GM12878 (cell line): ENCODE measurements around the gene ARHGEF16. TPM values are rescaled to one million over a fixed set of nuclear protein-coding genes. Genes with fewer than 3 reads are reported as not detected.

Source experiments
- ATAC-seq: fragments of 200-7000 bp; cut with Tn5 transposase; 3 replicates; pipeline ENCODE4 v1.9.1; 2020; ENCODE audit warnings: mild to moderate bottlenecking, moderate library complexity
- BruUV-seq: library from RNA; stranded (reverse); fragments of 400-500 nt; replicated peaks from 2 replicates; lab custom pipeline; 2021; lab: Mats Ljungman, UMichigan
- CTCF ChIA-PET: fragments of 300-600 bp; sonication (Branson Sonifier 250); formaldehyde crosslinking; extraction: SDS; loops from one replicate; lab custom pipeline; 2021; ENCODE audit warnings: inconsistent platforms; lab: Yijun Ruan, JAX
- POLR2A ChIA-PET: fragments of 350-600 bp; formaldehyde crosslinking; extraction: SDS; loops from one replicate; lab custom pipeline; 2021; ENCODE audit warnings: inconsistent platforms; lab: Charles Lee
- RAD21 ChIA-PET: fragments of 300-600 bp; sonication (Branson Sonifier 250); formaldehyde crosslinking; loops from one replicate; lab custom pipeline; 2023; ENCODE audit warnings: antibody characterized with exemption; ENCODE audit not compliant: unreplicated experiment; lab: Charles Lee
- SMC1A ChIA-PET: fragments of 300-600 bp; sonication (Branson Sonifier 250); formaldehyde crosslinking; loops from one replicate; lab custom pipeline; 2023; ENCODE audit not compliant: unreplicated experiment, uncharacterized antibody; lab: Charles Lee
- DNase-seq: peaks from one replicate; pipeline ENCODE4 v3.0.0-alpha.2; 2011; ENCODE audit warnings: low read depth, low spot score
- FAIRE-seq: peaks from 3 replicates; lab custom pipeline; 2011; peaks lifted over from hg19 to GRCh38; lab: Jason Lieb, UNC
- H2AFZ ChIP-seq: 2 replicates; pipeline ENCODE4 v1.6.0; 2011; ENCODE audit warnings: low read depth, low read length, control low read depth; ENCODE audit not compliant: control insufficient read depth
- H3K27ac ChIP-seq: 2 replicates; pipeline ENCODE4 v1.5.1; 2011; ENCODE audit warnings: control low read depth; ENCODE audit not compliant: control insufficient read depth, insufficient read depth
- H3K27me3 ChIP-seq, 2 experiments: replicated peaks in 1 of 2; 2 replicates each; pipeline versions ENCODE4 v1.6.0 to v1.6.1; 2011; ENCODE audit warnings: low read length in 1 of 2; ENCODE audit not compliant: control insufficient read depth in 2 of 2, insufficient read depth in 2 of 2
- H3K36me3 ChIP-seq, 2 experiments: 2 replicates each; pipeline ENCODE4 v1.5.1; 2011; ENCODE audit warnings: low read length in 1 of 2; ENCODE audit not compliant: control insufficient read depth in 2 of 2, insufficient read depth in 2 of 2
- H3K4me1 ChIP-seq: 2 replicates; pipeline ENCODE4 v1.6.1; 2011; ENCODE audit warnings: mild to moderate bottlenecking, low read length, moderate library complexity, mixed read lengths; ENCODE audit not compliant: control insufficient read depth, insufficient read depth
- H3K4me2 ChIP-seq: 2 replicates; pipeline ENCODE4 v1.6.0; 2011; ENCODE audit warnings: control low read depth; ENCODE audit not compliant: control insufficient read depth, insufficient read depth
- H3K4me3 ChIP-seq: fragments of 200-600 bp; sonication (generic); 2 replicates; pipeline ENCODE4 v1.5.1; 2016
- H3K79me2 ChIP-seq: 2 replicates; pipeline ENCODE4 v1.6.0; 2011; ENCODE audit warnings: low read length; ENCODE audit not compliant: control insufficient read depth, insufficient read depth
- H3K9ac ChIP-seq: 2 replicates; pipeline ENCODE4 v1.8.0; 2011; ENCODE audit warnings: low read length, control low read depth, mixed read lengths; ENCODE audit not compliant: control insufficient read depth, insufficient read depth
- H3K9me3 ChIP-seq: replicated peaks from 3 replicates; pipeline ENCODE4 v1.5.1; 2011; ENCODE audit warnings: mild to moderate bottlenecking, low read length; ENCODE audit not compliant: control insufficient read depth, insufficient read depth
- H4K20me1 ChIP-seq: 2 replicates; pipeline ENCODE4 v1.6.0; 2011; ENCODE audit not compliant: control insufficient read depth, insufficient read depth
- BHLHE40 ChIP-seq, 2 experiments: fragments of 450-650 bp in 1 of 2; IDR thresholded peaks; 2 replicates each; pipeline ENCODE4 v1.6.1; 2011 to 2017; ENCODE audit warnings: low read depth in 2 of 2, borderline replicate concordance in 1 of 2, improper control_type of control experiment in 1 of 2, low read length in 1 of 2, mild to moderate bottlenecking in 1 of 2
- CREB1 ChIP-seq: IDR thresholded peaks from 2 replicates; pipeline ENCODE4 v1.6.1; 2012; ENCODE audit warnings: low read depth, mild to moderate bottlenecking, inconsistent platforms
- FOXM1 ChIP-seq: IDR thresholded peaks from 2 replicates; pipeline ENCODE4 v1.6.1; 2012; ENCODE audit warnings: low read depth, mild to moderate bottlenecking, inconsistent platforms, low read length, moderate library complexity
- JUNB ChIP-seq: IDR thresholded peaks from 2 replicates; pipeline ENCODE4 v1.6.1; 2016; ENCODE audit warnings: antibody characterized with exemption, mild to moderate bottlenecking
- KDM1A ChIP-seq: fragments of 200-600 bp; sonication (generic); IDR thresholded peaks from 2 replicates; pipeline ENCODE4 v1.6.1; 2016; ENCODE audit warnings: borderline replicate concordance
- MEF2B ChIP-seq: fragments of 450-650 bp; IDR thresholded peaks from 2 replicates; pipeline ENCODE4 v1.6.1; 2018; ENCODE audit warnings: mild to moderate bottlenecking, moderate library complexity; ENCODE audit not compliant: partially characterized antibody, poor library complexity, severe bottlenecking
- MYB ChIP-seq: fragments of 150-350 bp; IDR thresholded peaks from 2 replicates; pipeline ENCODE4 v1.6.1; 2014; ENCODE audit warnings: mild to moderate bottlenecking, low read depth, low read length, borderline replicate concordance
- NR2C1 ChIP-seq: fragments of 450-650 bp; IDR thresholded peaks from 2 replicates; pipeline ENCODE4 v1.6.1; 2017; ENCODE audit warnings: antibody characterized with exemption, mild to moderate bottlenecking, moderate library complexity
- RUNX3 ChIP-seq: IDR thresholded peaks from 2 replicates; pipeline ENCODE4 v1.6.1; 2012; ENCODE audit warnings: low read length, inconsistent platforms
- WGBS: methylation state at CpG from one replicate; pipeline ENCODE4 v1.1.6; 2016; ENCODE audit warnings: low lambda C conversion rate; ENCODE audit not compliant: insufficient replicate concordance, insufficient coverage; ENCODE audit errors: missing lambda C conversion rate; 5-methylcytosine and 5-hydroxymethylcytosine counted together
- in situ Hi-C: fragments of 300-500 bp; cut with MboI; formaldehyde crosslinking; loops from 9 replicates; pipeline ENCODE4 v1.14.3; 2018; ENCODE audit warnings: mixed read lengths
- intact Hi-C: fragments of 100-400 bp; cut with micrococcal nuclease; formaldehyde crosslinking; loops from one replicate; pipeline ENCODE4 v1.14.2; 2022; ENCODE audit not compliant: unreplicated experiment
- polyA plus RNA-seq, 11 experiments: library from polyadenylated mRNA; depleted of rRNA in 4 of 11; unstranded in 6 of 11; stranded (reverse) in 5 of 11; fragments of >200 nt; fragmentation: Nextera tagmentation in 4 of 11; fragmentation: Illumina TruSeq in 1 of 11; extraction: Ambion mirVana in 4 of 11; extraction: Trizol in 1 of 11; gene quantifications; 1 replicate in 1 of 11; 2 replicates in 10 of 11; pipeline versions ENCODE4 v1.2.1 to v1.2.3, GENCODE V29; 2011 to 2016; ENCODE audit warnings: inconsistent platforms in 2 of 11, missing spikeins in 2 of 11, low read depth in 1 of 11
- total RNA-seq, 4 experiments: library from RNA; depleted of rRNA in 3 of 4; stranded (reverse); fragments of >200 nt in 3 of 4; fragmentation: Illumina TruSeq in 1 of 4; extraction: Trizol in 1 of 4; gene quantifications; 2 replicates each; pipeline versions ENCODE4 v1.2.1 to v1.2.3, GENCODE V29; 2013 to 2021
- TF ChIP-seq, protein P1 (sequence below): fragments of 450-650 bp; IDR thresholded peaks from 2 replicates; pipeline ENCODE4 v1.6.1; 2017; ENCODE audit warnings: low read depth, mild to moderate bottlenecking, moderate library complexity
- TF ChIP-seq, protein P2 (sequence below): fragments of 450-650 bp; formaldehyde crosslinking; IDR thresholded peaks from 2 replicates; pipeline ENCODE4 v1.5.0; 2022; ENCODE audit warnings: mild to moderate bottlenecking, missing genetic modification characterization

ARHGEF16 gene
- total and polyA plus RNA-seq, 10 of the 15 experiments (the other 5 are each of a cell fraction or from before 2014, with no cell fraction given) = not detected

- Histone ChIP-seq H3K27me3 (no peaks in the 10 kb centered on the region), H3K79me2 (no peaks in the 10 kb centered on the region), H3K4me3 (no peak overlapping the region), H3K36me3 (no peaks in the 10 kb centered on the region), H3K27ac (no peak overlapping the region), H3K4me2 (no peak overlapping the region), H3K4me1 (no peaks in the 10 kb centered on the region), H3K9ac (no peak overlapping the region), H2AFZ (no peak overlapping the region), H3K9me3 (no peaks in the 10 kb centered on the region), H4K20me1 (no peaks in the 10 kb centered on the region)
- in situ Hi-C loops (no loop called here), intact Hi-C loops (no loop called here)
- POLR2A ChIA-PET = no interaction called here
- FAIRE-seq (no peak), ATAC-seq (no peak), DNase-seq (no peak)
- WGBS = 8% methylated on average over 7 of the region's 7 CpGs
- RAD21 ChIA-PET = no interaction called here
- BruUV-seq = no TSS peak
- CTCF ChIA-PET = no interaction called here
- TF ChIP-seq NR2C1 (no peak), BHLHE40 (IDR thresholded peaks at IDR 0.05; ENCODE audit: borderline replicate concordance in 1 of 2, low read depth in 2 of 2, low read length in 1 of 2) (no peak), MEF2B (no peak), FOXM1 (no peak), KDM1A (no peak), RUNX3 (no peak), MYB (no peak), JUNB (no peak), CREB1 (no peak)
- TF ChIP-seq, protein P1, sequence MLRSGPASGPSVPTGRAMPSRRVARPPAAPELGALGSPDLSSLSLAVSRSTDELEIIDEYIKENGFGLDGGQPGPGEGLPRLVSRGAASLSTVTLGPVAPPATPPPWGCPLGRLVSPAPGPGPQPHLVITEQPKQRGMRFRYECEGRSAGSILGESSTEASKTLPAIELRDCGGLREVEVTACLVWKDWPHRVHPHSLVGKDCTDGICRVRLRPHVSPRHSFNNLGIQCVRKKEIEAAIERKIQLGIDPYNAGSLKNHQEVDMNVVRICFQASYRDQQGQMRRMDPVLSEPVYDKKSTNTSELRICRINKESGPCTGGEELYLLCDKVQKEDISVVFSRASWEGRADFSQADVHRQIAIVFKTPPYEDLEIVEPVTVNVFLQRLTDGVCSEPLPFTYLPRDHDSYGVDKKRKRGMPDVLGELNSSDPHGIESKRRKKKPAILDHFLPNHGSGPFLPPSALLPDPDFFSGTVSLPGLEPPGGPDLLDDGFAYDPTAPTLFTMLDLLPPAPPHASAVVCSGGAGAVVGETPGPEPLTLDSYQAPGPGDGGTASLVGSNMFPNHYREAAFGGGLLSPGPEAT = no peak
- TF ChIP-seq, protein P2, sequence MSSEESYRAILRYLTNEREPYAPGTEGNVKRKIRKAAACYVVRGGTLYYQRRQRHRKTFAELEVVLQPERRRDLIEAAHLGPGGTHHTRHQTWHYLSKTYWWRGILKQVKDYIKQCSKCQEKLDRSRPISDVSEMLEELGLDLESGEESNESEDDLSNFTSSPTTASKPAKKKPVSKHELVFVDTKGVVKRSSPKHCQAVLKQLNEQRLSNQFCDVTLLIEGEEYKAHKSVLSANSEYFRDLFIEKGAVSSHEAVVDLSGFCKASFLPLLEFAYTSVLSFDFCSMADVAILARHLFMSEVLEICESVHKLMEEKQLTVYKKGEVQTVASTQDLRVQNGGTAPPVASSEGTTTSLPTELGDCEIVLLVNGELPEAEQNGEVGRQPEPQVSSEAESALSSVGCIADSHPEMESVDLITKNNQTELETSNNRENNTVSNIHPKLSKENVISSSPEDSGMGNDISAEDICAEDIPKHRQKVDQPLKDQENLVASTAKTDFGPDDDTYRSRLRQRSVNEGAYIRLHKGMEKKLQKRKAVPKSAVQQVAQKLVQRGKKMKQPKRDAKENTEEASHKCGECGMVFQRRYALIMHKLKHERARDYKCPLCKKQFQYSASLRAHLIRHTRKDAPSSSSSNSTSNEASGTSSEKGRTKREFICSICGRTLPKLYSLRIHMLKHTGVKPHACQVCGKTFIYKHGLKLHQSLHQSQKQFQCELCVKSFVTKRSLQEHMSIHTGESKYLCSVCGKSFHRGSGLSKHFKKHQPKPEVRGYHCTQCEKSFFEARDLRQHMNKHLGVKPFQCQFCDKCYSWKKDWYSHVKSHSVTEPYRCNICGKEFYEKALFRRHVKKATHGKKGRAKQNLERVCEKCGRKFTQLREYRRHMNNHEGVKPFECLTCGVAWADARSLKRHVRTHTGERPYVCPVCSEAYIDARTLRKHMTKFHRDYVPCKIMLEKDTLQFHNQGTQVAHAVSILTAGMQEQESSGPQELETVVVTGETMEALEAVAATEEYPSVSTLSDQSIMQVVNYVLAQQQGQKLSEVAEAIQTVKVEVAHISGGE = no peak
- SMC1A ChIA-PET = no interaction called here
These were observed 52.5 kb downstream of the ARHGEF16 start for GRCh38 chr1:3506943-3507342.
